ENCODE data around the gene PPARA. TPM values are rescaled to one million over a fixed set of nuclear protein-coding genes. Genes with fewer than 3 reads are reported as not detected.

PPARA gene
- total and polyA plus RNA-seq, 2 donors (not counting 3 experiments of a cell fraction or from before 2014, with no cell fraction given), result 3.1 to 10.7 TPM

DNA sequence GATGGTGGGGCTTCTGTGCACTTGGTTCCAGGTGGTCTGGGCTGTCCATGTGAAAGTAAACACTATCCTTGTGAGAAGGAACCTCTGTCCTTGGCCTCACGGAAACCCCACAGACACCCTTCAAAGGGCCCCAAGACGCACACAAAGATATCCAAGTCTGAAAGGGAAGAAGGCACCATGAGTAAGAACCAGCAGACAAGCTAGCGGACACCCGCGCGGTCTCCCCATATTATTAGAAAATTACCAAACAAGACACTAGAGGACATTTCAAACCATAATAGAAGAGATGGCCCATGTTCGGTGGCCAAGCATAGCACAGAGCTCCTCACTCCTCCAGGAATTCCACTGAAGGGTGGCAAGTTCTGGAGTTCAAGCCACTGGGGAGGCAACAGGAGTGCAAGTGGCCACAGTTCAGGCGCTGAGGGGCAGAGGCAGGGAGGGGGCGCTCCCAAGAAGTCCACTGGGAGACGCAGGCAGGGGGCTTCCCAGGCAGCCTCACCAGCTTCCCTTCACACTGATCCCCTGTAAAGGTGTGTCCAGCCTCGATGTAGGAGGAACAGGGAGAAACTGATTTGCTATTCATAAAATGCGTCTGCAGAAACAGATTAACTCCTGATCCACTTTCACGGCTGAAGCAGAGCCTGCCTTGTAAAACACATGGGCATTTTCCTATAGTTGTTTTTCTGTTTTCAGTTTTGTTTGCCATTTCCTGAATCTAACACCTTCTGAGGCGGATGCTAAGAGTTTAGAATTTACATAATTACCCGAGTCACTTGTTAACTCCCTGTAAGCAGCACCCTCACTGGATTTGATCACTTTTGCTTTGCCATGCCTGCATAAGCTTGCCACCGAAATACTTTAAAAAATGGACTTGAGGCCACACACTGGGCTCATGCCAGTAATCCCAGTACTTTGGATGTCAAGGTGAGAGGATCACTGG lies 9.1 kb upstream of the PPARA start:
- FAIRE-seq, result no peak

More for the DNA sequence above, 9.1 kb upstream of the PPARA start:
- Histone ChIP-seq H3K9me3 (replicated peaks; ENCODE audit: control insufficient read depth, insufficient read depth, low read length) (no peaks in the 10 kb centered on the region), H3K4me3 (replicated peaks in 1 of 3; ENCODE audit: insufficient read depth in 1 of 3, low read depth in 1 of 3, low read length in 3 of 3) (no peak overlapping the region), H3K27ac (ENCODE audit: insufficient read depth, low read depth, low read length) (no peak overlapping the region), H3K9me1 (replicated peaks; ENCODE audit: control insufficient read depth, extremely low read depth, insufficient read depth, low read length) (no peaks in the 10 kb centered on the region), H4K20me1 (replicated peaks; ENCODE audit: control insufficient read depth, extremely low read depth, insufficient read depth, low read length) (no peaks in the 10 kb centered on the region), H2AFZ (ENCODE audit: low read depth, low read length) (no peak overlapping the region), H3K36me3 (ENCODE audit: control insufficient read depth in 2 of 2, extremely low read depth in 1 of 2, insufficient read depth in 2 of 2, low read length in 2 of 2) (no peaks in the 10 kb centered on the region), H3K27me3 (ENCODE audit: control insufficient read depth in 2 of 2, insufficient read depth in 2 of 2, low read length in 2 of 2) (peaks cover 5% of the 10 kb centered on the region in 2 experiments), H3K4me2 (ENCODE audit: insufficient read depth, low read length) (no peak overlapping the region), H3K79me2 (ENCODE audit: control insufficient read depth, insufficient read depth, low read length) (no peaks in the 10 kb centered on the region), H3K4me1 (ENCODE audit: control insufficient read depth, extremely low read depth, insufficient read depth, low read length) (no peaks in the 10 kb centered on the region), H3K9ac (replicated peaks; ENCODE audit: extremely low read depth, insufficient read depth, low read length) (no peak overlapping the region)
- no peak for DNase-seq (ENCODE audit: low read depth, low spot score)
- ChIA-PET POLR2A (no interaction called here), CTCF (no interaction called here)
- no peak for TF ChIP-seq EZH2 (IDR thresholded peaks at IDR 0.05; ENCODE audit: borderline replicate concordance, low read depth, low read length, severe bottlenecking)
- TF ChIP-seq, protein P1, sequence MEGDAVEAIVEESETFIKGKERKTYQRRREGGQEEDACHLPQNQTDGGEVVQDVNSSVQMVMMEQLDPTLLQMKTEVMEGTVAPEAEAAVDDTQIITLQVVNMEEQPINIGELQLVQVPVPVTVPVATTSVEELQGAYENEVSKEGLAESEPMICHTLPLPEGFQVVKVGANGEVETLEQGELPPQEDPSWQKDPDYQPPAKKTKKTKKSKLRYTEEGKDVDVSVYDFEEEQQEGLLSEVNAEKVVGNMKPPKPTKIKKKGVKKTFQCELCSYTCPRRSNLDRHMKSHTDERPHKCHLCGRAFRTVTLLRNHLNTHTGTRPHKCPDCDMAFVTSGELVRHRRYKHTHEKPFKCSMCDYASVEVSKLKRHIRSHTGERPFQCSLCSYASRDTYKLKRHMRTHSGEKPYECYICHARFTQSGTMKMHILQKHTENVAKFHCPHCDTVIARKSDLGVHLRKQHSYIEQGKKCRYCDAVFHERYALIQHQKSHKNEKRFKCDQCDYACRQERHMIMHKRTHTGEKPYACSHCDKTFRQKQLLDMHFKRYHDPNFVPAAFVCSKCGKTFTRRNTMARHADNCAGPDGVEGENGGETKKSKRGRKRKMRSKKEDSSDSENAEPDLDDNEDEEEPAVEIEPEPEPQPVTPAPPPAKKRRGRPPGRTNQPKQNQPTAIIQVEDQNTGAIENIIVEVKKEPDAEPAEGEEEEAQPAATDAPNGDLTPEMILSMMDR (IDR thresholded peaks at IDR 0.05; ENCODE audit: extremely low read depth in 1 of 2, insufficient read depth in 1 of 2, low read depth in 1 of 2, low read length in 2 of 2), result no peak
- TF ChIP-seq GATA2 (IDR thresholded peaks at IDR 0.05; ENCODE audit: insufficient read depth, insufficient read length, low read depth, low read length), result no peak
- intact Hi-C loops (cut with micrococcal nuclease) (no loop called here), dilution Hi-C loops (cut with MboI; ENCODE audit: extremely low pct_ligation_motif_present, low sequenced_read_pairs) (no loop called here)
- no TSS peak for BruUV-seq (replicated peaks)
